GM23338 (cell line): ENCODE data around the gene CBFA2T3. TPM values are rescaled to one million over a fixed set of nuclear protein-coding genes. Genes with fewer than 3 reads are reported as not detected.

Experiments used
- ATAC-seq: fragments of 200-7000 bp; cut with Tn5 transposase; 3 replicates; pipeline ENCODE4 v1.9.1; 2020
- DNase-seq: peaks from one replicate; pipeline ENCODE4 v3.0.0-alpha.2; 2015; ENCODE audit warnings: low spot score
- H2AFZ ChIP-seq: fragments of 200-600 bp; sonication (generic); 2 replicates; pipeline ENCODE4 v1.8.0; 2016; ENCODE audit warnings: antibody characterized with exemption, mild to moderate bottlenecking, moderate library complexity
- H3F3A ChIP-seq: fragments of 200-600 bp; sonication (generic); replicated peaks from 2 replicates; pipeline ENCODE4 v1.8.0; 2017; ENCODE audit warnings: antibody characterized with exemption, mixed run types, low read depth
- H3K27ac ChIP-seq: fragments of 200-600 bp; sonication (generic); 2 replicates; pipeline ENCODE4 v1.6.1; 2016; ENCODE audit warnings: low read depth
- H3K27me3 ChIP-seq: fragments of 200-600 bp; sonication (generic); 2 replicates; pipeline ENCODE4 v1.8.0; 2016; ENCODE audit warnings: mild to moderate bottlenecking, mixed run types, moderate library complexity; ENCODE audit not compliant: insufficient read depth
- H3K36me3 ChIP-seq: fragments of 200-600 bp; sonication (generic); 2 replicates; pipeline ENCODE4 v1.8.0; 2016; ENCODE audit warnings: mild to moderate bottlenecking; ENCODE audit not compliant: insufficient read depth
- H3K4me1 ChIP-seq: fragments of 200-600 bp; sonication (generic); 2 replicates; pipeline ENCODE4 v1.8.0; 2016; ENCODE audit warnings: mild to moderate bottlenecking, moderate library complexity; ENCODE audit not compliant: insufficient read depth
- H3K4me2 ChIP-seq: fragments of 200-600 bp; sonication (generic); 2 replicates; pipeline ENCODE4 v1.7.1; 2017; ENCODE audit warnings: mixed run types
- H3K4me3 ChIP-seq: fragments of 200-600 bp; sonication (generic); 2 replicates; pipeline ENCODE4 v1.6.1; 2016; ENCODE audit warnings: mixed run types
- H3K79me2 ChIP-seq: fragments of 200-600 bp; sonication (generic); replicated peaks from 2 replicates; pipeline ENCODE4 v1.8.0; 2017; ENCODE audit warnings: mild to moderate bottlenecking; ENCODE audit not compliant: insufficient read depth
- H3K9me2 ChIP-seq: fragments of 200-600 bp; sonication (generic); 2 replicates; pipeline ENCODE4 v1.8.0; 2017; ENCODE audit not compliant: insufficient read depth
- H4K20me1 ChIP-seq: fragments of 200-600 bp; sonication (generic); replicated peaks from 2 replicates; pipeline ENCODE4 v1.8.0; 2017; ENCODE audit warnings: mild to moderate bottlenecking; ENCODE audit not compliant: insufficient read depth
- H3K27ac Mint-ChIP-seq: 2 replicates; pipeline ENCODE4 v1.8.0; 2020; ENCODE audit warnings: inconsistent platforms, mild to moderate bottlenecking, moderate library complexity, mixed read lengths
- H3K27me3 Mint-ChIP-seq: 3 replicates; pipeline ENCODE4 v1.8.0; 2022; ENCODE audit warnings: low read depth, mild to moderate bottlenecking, moderate library complexity, mixed read lengths, inconsistent platforms; ENCODE audit not compliant: insufficient read depth, poor library complexity
- H3K36me3 Mint-ChIP-seq: 3 replicates; pipeline ENCODE4 v1.8.0; 2021; ENCODE audit warnings: low read depth, mild to moderate bottlenecking, inconsistent platforms, moderate library complexity, mixed read lengths
- H3K4me1 Mint-ChIP-seq: 3 replicates; pipeline ENCODE4 v1.8.0; 2020; ENCODE audit warnings: mild to moderate bottlenecking, inconsistent platforms, mixed read lengths
- H3K4me3 Mint-ChIP-seq: 3 replicates; pipeline ENCODE4 v1.8.0; 2021; ENCODE audit warnings: moderate library complexity, mild to moderate bottlenecking, inconsistent platforms, mixed read lengths
- H3K9me3 Mint-ChIP-seq: 3 replicates; pipeline ENCODE4 v1.8.0; 2020; ENCODE audit warnings: moderate library complexity, mild to moderate bottlenecking, inconsistent platforms, mixed read lengths
- EZH2 ChIP-seq: fragments of 200-600 bp; sonication (generic); IDR thresholded peaks from one replicate; pipeline ENCODE4 v1.8.0; 2017; ENCODE audit warnings: antibody characterized with exemption, mild to moderate bottlenecking, low read depth; ENCODE audit not compliant: unreplicated experiment
- EZH2phosphoT487 ChIP-seq: fragments of 200-600 bp; sonication (generic); IDR thresholded peaks from one replicate; pipeline ENCODE4 v1.8.1; 2018; ENCODE audit warnings: antibody characterized with exemption; ENCODE audit not compliant: unreplicated experiment
- JUNB ChIP-seq: IDR thresholded peaks from one replicate; pipeline ENCODE4 v1.6.1; 2016; ENCODE audit warnings: antibody characterized with exemption; ENCODE audit not compliant: unreplicated experiment
- NANOG ChIP-seq: IDR thresholded peaks from 2 replicates; pipeline ENCODE4 v1.6.1; 2016; ENCODE audit warnings: antibody characterized with exemption, borderline replicate concordance
- POLR2AphosphoS5 ChIP-seq: IDR thresholded peaks from 2 replicates; pipeline ENCODE4 v1.6.1; 2016; ENCODE audit warnings: antibody characterized with exemption, low read depth
- ZNF331 ChIP-seq: fragments of 250-450 bp; sonication (Bioruptor Pico); IDR thresholded peaks from 2 replicates; pipeline ENCODE4 v1.5.0; 2020; ENCODE audit warnings: low read depth, mild to moderate bottlenecking, moderate library complexity
- polyA plus RNA-seq: library from polyadenylated mRNA; unstranded; fragments of >200 nt; fragmentation: Nextera tagmentation; extraction: Ambion mirVana; gene quantifications from 2 replicates; pipeline ENCODE4 v1.2.1, GENCODE V29; 2016
- total RNA-seq: library from RNA; depleted of rRNA; stranded (reverse); fragments of >200 nt; shearing (Covaris generic); gene quantifications from 2 replicates; pipeline ENCODE4 v1.2.3, GENCODE V29; 2014
- TF ChIP-seq, protein P1 (sequence below): IDR thresholded peaks from 2 replicates; pipeline ENCODE4 v1.6.1; 2016; ENCODE audit warnings: antibody characterized with exemption
- TF ChIP-seq, protein P2 (sequence below), 2 experiments: fragments of 200-600 bp in 1 of 2; sonication (generic) in 1 of 2; conservative IDR thresholded peaks; 2 replicates each; pipeline versions ENCODE4 v1.5.1 to v1.6.1; 2016 to 2017; ENCODE audit warnings: antibody characterized with exemption in 2 of 2, low read depth in 2 of 2, mild to moderate bottlenecking in 2 of 2, moderate library complexity in 1 of 2

CBFA2T3 gene
- total and polyA plus RNA-seq, 2 experiments from 2014 or later, result 0.87 to 1.5 TPM

DNA sequence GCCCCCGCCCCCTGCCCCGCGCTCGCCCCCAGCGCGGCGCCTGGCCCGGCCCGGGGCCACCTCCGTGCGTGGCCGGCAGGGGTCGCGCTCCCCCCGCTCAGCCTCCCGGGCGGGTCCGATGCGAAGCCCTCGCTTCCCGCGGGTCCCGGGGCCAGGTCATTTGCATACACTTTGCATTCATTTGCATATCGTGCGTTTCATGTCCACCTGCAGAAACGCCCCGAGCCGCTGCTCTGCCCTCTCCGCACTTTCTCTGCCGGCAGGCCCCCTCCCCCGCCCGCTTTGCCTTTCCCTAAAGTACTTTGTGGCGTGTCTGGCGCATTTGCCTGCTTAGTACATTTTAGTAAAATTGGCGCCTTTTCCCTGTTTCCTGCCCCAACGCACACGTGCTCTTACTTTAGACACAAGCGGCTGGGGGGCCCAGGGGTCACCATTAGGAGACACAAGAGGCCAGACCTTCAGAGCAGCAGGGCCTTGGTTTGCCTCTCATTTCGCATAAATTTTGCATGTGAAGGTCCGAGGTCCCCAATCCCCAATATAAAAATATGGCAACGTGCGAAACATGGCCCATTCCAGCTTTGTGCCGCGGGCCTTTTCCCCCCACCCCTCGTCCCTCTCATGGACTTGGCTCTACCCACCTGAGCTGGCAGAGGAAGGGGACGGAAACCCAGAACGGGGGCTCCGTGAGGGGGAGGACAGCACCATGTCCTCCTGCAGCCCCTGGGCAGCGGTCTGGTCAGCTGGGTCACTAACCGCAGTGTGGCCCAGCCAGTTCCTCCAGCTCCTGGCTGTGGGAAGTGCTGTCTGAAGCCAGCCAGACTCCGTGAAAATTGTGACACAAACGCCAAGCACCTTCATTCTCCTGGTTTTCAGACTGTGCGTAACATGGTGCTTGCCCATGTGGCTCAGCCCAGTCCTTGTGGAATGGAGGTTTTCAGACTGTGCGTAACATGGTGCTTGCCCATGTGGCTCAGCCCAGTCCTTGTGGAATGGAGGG lies 34.8 kb downstream of the CBFA2T3 start:
- Histone ChIP-seq H3K36me3 (no peaks in the 10 kb centered on the region), H2AFZ (peak overlapping the region; percentile 63), H3K27ac (no peak overlapping the region), H3K27me3 (peaks cover 27% of the 10 kb centered on the region), H3F3A (no peaks in the 10 kb centered on the region), H3K4me3 (peak overlapping the region; percentile 44; the same call in 1 of the 2 replicates), H3K4me1 (no peaks in the 10 kb centered on the region; the same call in 1 of the 2 replicates), H3K79me2 (no peaks in the 10 kb centered on the region), H3K9me2 (no peaks in the 10 kb centered on the region), H4K20me1 (no peaks in the 10 kb centered on the region), H3K4me2 (peak overlapping the region; percentile 81)
- no peak overlapping the region for H3K27ac Mint-ChIP-seq
- DNase-seq (peak; percentile 92), ATAC-seq (peak; percentile 70)
- H3K4me3 Mint-ChIP-seq, result peak overlapping the region; percentile 64
- no peaks in the 10 kb centered on the region for H3K9me3 Mint-ChIP-seq
- peaks cover 25% of the 10 kb centered on the region for H3K27me3 Mint-ChIP-seq
- TF ChIP-seq, protein P1, sequence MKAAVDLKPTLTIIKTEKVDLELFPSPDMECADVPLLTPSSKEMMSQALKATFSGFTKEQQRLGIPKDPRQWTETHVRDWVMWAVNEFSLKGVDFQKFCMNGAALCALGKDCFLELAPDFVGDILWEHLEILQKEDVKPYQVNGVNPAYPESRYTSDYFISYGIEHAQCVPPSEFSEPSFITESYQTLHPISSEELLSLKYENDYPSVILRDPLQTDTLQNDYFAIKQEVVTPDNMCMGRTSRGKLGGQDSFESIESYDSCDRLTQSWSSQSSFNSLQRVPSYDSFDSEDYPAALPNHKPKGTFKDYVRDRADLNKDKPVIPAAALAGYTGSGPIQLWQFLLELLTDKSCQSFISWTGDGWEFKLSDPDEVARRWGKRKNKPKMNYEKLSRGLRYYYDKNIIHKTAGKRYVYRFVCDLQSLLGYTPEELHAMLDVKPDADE, result no peak
- TF ChIP-seq, protein P2, sequence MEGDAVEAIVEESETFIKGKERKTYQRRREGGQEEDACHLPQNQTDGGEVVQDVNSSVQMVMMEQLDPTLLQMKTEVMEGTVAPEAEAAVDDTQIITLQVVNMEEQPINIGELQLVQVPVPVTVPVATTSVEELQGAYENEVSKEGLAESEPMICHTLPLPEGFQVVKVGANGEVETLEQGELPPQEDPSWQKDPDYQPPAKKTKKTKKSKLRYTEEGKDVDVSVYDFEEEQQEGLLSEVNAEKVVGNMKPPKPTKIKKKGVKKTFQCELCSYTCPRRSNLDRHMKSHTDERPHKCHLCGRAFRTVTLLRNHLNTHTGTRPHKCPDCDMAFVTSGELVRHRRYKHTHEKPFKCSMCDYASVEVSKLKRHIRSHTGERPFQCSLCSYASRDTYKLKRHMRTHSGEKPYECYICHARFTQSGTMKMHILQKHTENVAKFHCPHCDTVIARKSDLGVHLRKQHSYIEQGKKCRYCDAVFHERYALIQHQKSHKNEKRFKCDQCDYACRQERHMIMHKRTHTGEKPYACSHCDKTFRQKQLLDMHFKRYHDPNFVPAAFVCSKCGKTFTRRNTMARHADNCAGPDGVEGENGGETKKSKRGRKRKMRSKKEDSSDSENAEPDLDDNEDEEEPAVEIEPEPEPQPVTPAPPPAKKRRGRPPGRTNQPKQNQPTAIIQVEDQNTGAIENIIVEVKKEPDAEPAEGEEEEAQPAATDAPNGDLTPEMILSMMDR (conservative IDR thresholded peaks at IDR 0.05; ENCODE audit: low read depth in 2 of 2), result peak; percentile 51 to 73
- no peaks in the 10 kb centered on the region for H3K36me3 Mint-ChIP-seq
- H3K4me1 Mint-ChIP-seq, result no peaks in the 10 kb centered on the region; the same call in 2 of the 3 replicates

DNA sequence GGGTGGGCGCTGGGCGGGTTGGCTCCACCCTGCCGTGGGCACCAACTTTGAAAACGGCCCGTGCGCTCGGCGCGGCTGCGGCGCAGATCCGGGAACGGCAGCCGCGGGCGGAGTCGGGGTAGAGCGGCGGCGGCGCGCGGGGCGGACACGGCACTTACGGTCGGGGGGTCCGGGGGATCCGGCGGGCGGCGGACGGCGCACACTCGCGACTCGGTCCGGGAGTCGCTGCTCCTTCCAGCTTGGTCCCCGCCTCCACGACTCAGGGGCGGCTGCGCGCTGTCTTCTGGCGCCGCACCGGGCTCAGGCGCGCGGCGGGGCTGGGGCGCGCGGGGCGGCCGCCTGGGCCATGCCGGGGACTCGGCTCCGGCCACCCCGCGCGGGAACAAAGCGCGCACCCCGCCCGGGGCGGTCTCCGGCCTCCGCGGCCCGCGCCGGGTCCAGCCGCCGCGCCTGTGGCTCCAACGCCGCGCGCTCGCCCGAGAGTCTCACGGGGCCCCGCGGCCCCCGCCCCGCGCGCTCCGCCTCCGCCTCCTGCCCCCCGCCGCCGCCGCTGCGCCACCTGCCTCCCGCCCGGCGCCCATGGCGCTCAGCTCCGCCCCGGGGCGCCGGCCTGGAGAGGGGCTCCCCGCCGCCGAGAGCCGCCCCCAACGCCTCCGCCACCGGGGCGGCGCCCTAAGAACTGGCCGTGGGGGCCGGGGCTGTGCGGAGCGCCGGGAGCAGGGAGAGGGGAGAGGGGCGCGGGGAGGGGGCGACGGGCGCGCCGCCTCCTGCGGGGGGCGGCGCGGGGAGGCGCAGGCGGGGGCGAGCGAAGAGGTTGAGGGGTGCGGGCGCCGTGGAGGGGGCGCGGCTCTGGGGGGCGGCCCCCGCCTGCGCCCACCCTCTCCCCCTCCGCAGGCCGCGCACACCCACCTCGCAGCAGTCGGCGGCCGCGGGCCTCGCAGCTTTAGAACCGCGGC lies 35.9 kb downstream of the CBFA2T3 start:
- H3K4me1 Mint-ChIP-seq, result no peaks in the 10 kb centered on the region; the same call in 2 of the 3 replicates
- ATAC-seq (peak; percentile 7), DNase-seq (peak; percentile 44)
- Histone ChIP-seq H3K27ac (no peak overlapping the region), H3K4me2 (peak overlapping the region; percentile 78), H3K36me3 (no peaks in the 10 kb centered on the region), H3K27me3 (peaks cover 27% of the 10 kb centered on the region), H4K20me1 (no peaks in the 10 kb centered on the region), H3K9me2 (no peaks in the 10 kb centered on the region), H3K79me2 (no peaks in the 10 kb centered on the region), H2AFZ (no peak overlapping the region; the same call in 1 of the 2 replicates), H3F3A (no peaks in the 10 kb centered on the region), H3K4me1 (no peaks in the 10 kb centered on the region; the same call in 1 of the 2 replicates), H3K4me3 (peak overlapping the region; percentile 58)
- peaks cover 25% of the 10 kb centered on the region for H3K27me3 Mint-ChIP-seq
- no peak for TF ChIP-seq ZNF331 (CRISPR knock-in tag)
- TF ChIP-seq EZH2, result peak; percentile 72
- no peak for TF ChIP-seq JUNB
- no peak for TF ChIP-seq EZH2phosphoT487
- no peak for TF ChIP-seq POLR2AphosphoS5
- no peak for TF ChIP-seq NANOG
- H3K27ac Mint-ChIP-seq, result no peak overlapping the region
- H3K9me3 Mint-ChIP-seq, result no peaks in the 10 kb centered on the region
- H3K36me3 Mint-ChIP-seq, result no peaks in the 10 kb centered on the region
- no peak overlapping the region for H3K4me3 Mint-ChIP-seq
